Cerebellar cortex (tissue), 1 donor: Measurements from ENCODE around the gene ADK.

Experiments
- DNase-seq: peaks from one replicate; pipeline ENCODE4 v3.0.0-alpha.2; 2015; ENCODE audit warnings: low spot score

ADK gene

DNA sequence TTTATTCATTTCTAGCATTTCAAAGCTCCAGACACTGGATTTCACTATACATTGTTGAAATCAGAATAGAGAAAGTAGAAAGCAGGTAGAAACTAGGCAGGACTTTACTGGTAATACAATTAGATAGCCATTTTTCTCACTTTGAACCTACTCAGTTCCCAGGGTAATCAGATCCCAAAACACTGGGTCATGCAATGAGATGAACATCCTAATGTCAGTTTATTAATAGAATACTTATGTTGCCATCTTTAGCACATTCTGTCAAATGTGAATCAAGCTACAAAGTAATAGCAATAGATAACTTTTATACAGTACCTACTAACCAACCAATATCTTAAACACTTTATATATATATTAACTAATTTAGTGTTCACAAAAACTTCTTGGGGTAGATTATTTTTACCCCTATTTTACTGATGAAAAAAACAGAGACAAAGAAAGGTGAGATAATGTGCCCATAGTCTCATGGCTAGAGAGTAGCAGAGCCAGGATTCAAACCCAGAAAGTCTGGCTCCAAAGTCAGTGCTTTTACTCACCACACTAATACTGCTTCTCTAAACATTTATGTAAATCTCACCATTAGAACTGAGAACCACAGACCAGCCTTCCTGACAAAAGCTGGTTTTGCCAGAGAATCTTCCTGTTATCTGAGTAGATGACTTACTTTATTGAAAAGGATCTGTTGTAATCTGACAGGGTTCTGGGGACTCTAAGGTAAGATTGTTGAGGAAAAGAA is 521.6 kb downstream of the ADK start:
- DNase-seq: no peak

DNA sequence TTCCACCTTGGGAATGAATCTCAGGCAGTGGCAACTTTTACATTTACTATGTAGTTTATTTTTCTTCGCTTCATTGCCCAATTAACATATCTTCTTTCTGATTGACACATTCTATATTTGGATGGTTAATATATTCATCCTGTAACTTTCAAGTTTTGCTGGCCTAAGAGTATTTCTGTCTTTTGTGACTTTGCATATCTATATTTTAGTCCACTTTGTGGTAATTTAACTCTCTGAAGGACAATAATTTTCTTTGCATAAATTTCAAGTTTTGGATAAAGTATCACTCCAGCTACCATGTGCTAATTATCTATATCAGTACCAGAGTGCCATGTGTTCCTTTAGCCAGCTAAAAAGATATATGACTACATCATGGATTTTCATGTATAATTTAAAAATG is 523.9 kb downstream of the ADK start:
- no peak for DNase-seq

DNA sequence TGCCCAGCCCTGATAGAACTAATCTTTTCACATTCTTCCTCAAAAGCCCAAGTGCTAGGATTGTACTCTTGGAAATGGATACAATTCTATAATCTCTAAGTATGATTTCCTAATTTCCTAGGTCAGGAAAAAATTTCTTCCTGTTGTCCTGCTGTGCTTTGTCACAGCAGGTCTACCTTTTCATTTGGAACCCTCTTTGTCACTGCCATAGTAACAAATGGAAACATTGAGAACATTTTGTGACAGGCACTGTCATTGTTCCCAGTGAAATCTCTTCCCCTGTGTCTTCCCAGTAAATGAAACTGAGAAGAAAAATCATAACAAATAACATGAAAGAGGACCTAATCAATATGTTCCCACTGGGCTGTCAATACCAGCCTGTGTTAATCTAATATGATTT is 524.5 kb downstream of the ADK start:
- peak; percentile 19 for DNase-seq

DNA sequence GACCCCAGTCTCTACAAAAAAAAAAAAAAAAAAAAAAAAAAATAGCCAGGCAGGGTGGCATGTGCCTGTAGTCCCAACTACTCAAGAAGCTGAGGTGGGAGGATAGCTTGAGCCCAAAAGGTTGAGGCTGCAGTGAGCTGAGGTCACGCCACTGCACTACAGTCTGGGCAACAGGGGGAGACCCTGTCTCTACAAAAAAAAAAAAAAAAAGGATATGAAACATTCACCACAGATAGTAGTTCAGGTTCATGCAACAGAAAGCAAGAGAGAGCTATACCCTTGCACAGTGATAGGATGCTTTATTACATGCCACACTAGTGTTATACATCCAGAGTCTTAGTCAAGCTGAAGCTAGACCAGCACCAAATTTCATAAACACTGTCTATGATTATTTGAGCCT is 526.9 kb downstream of the ADK start:
- DNase-seq: no peak

DNA sequence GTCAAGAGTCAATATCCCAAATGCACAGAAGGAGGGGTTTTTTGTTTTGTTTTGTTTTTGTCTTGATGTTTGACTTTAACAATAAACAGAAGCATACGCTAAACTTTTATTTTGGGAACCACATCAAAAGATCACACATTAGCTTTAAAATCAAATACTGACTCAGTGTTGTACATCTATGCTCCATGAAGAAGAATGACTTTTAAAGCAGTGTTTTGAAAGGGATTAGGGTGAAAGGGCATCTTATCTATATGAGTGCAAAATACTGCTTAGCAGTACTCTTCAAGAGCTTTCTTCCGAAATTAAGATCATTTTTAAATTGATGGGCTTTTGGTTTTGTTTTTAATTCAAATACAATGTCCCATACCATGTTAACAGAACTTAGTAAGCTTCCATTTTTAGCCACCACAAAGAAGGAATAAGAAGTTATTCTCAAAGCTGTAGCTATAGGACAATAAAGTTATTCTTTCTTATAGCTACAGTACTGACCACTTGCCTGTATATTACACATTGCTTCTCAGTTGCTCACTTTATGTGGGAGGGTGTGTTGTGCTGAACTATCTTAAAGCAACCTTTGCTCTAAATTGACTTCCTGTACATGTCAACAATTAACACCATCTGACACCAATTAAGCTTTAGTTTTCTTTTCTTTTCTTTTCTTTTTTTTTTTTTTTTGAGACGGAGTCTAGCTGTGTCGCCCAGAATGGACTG is 531.1 kb downstream of the ADK start:
- no peak for DNase-seq

- DNase-seq: no peak
Observed at GRCh38 chr10:74683067-74683466, 532.0 kb downstream of the ADK start.

DNA sequence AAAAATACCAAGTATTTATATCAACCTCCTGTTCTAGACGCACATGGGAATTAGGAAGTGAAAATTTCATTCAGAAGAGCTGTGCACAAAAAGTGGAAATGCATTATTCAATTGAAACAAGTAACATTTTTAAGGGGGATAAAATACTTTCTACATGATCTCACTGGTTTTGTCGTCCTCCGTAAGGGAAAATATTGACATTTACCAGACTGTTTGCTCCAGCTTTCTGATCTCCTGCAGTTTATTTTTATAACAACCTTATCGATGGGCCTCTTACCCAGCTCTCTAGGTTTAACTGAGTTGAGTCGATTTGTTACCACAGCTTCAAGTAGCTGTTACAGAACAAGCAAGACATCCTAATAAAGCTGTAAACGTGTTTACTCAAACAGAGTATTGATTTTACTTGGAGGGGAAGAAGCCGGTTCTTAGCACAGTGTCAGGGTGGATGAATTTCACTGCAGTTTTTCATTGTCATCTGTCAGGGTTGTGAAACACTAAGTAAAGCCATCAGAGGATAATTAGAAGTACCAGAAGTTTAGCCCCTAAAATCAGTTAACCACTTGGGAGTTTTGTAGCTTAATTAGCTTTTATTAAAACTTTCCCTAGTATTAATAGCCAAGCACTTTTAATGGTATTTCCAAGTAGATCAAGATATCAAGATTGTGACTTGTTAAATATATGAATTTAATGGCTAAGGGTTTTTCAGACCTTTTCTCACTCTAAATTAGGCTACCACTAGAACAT is 532.8 kb downstream of the ADK start:
- no peak for DNase-seq

- no peak for DNase-seq
Observed at GRCh38 chr10:74684462-74684861, 533.4 kb downstream of the ADK start.

- no peak for DNase-seq
Observed at GRCh38 chr10:74685564-74685963, 534.5 kb downstream of the ADK start.

GRCh38 chr10:74690393-74690792 is 539.4 kb downstream of the ADK start:
- no peak for DNase-seq

GRCh38 chr10:74691164-74691563 is 540.1 kb downstream of the ADK start:
- no peak for DNase-seq

DNA sequence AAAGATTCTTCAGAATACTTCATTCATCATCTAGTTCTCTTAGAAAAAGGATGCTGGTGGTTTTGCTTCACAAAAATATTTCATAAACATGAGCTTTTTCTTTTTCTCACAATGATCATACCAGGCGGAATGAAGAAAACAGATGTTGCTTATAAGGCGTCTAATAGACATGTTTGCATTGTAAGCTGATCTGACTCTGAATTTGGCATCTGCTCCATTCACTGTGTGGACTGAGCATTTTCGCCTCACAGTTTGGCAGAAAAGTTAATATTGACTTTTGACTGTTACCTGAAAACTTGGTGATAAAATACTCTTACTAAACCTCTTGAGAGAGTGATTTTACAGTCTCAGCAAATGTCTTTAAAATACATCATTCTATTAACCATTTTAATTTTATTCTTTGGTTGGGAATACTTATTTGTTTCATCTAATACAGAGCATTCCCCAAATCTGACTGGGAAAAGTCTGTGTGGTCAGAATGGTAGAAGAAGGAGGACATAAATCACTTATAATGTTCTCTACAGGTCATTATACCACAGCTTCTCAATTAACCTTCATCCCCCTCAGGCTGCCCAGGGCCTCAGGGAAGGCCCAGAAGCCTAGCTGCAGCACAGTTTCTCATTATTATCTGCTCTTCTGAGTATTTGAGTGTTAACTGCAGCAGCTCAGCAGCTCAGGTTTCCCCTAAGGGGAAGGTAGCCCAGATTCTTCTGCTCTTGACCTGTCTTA is 553.8 kb downstream of the ADK start:
- no peak for DNase-seq

- DNase-seq: no peak
Observed at GRCh38 chr10:74705358-74705980, 554.4 kb downstream of the ADK start.

DNA sequence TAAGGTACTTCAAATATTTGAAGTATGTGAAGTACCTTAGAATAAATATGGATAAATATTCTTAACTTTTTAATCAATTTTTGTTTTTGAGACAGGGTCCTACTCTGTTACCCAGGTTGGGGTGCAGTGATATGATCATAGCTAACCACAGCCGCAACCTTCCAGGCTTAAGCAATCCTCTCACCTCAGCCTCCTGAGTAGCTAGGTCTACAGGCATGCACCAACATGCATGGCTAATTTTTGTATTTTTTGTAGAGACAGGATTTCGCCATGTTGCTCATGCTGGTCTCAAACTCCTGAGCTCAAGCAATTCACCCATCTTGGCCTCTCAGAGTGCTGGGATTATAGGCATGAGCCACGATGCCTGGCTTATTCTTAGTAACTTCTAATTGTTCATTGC is 555.9 kb downstream of the ADK start:
- DNase-seq: no peak

GRCh38 chr10:74708246-74708645 is 557.2 kb downstream of the ADK start:
- no peak for DNase-seq

DNA sequence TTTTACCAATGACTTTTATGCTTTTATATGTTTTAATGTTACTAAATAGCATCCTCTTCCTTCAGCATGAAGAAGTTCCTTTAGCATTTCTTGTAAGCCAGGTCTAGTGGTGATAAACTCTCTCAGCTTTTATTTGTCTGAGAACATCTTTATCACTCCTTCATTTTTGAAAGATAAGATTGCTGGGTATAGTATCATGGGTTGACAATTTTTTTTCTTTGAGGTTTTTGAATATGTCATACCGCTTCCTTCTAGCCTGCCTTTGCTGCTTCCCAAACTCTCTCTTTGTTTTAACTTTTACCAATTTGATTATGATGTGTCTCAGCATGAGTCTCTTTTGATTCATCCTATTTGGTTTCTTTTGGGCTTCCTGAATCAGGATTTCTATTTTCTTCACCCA is 567.2 kb downstream of the ADK start:
- DNase-seq: no peak

DNA sequence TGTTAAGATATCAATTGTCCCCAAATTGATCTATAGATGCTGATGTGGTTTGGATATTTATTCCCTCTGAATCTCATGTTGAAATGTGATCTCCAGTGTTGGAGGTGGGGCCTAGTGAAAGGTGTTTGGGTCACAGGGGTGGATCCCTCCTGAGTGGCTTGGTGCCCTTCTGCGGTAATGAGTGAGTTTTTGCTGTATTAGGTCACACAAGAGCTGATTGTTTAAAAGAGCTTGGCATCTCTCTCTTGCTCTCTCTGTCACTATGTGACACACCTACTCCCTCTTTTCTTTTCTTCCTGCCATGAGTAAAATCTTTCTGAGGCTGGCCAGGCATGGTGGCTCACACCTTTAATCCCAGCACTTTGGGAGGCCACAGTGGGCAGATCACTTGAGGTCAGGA is 577.2 kb downstream of the ADK start:
- DNase-seq: no peak

- DNase-seq: no peak
Observed at GRCh38 chr10:74730246-74730645, 579.2 kb downstream of the ADK start.

- no peak for DNase-seq
Observed at GRCh38 chr10:74733612-74734011, 582.6 kb downstream of the ADK start.

GRCh38 chr10:74736029-74736428 is 585.0 kb downstream of the ADK start:
- DNase-seq: no peak

GRCh38 chr10:74738052-74738451 is 587.0 kb downstream of the ADK start:
- peak; percentile 7 for DNase-seq

- DNase-seq: no peak
Observed at GRCh38 chr10:74738542-74738941, 587.5 kb downstream of the ADK start.
